Measurements from ENCODE around the gene RAB28.
A peak's percentile ranks its signal among the peaks of the same experiment; 100 is the strongest.

The RAB28 gene

DNA sequence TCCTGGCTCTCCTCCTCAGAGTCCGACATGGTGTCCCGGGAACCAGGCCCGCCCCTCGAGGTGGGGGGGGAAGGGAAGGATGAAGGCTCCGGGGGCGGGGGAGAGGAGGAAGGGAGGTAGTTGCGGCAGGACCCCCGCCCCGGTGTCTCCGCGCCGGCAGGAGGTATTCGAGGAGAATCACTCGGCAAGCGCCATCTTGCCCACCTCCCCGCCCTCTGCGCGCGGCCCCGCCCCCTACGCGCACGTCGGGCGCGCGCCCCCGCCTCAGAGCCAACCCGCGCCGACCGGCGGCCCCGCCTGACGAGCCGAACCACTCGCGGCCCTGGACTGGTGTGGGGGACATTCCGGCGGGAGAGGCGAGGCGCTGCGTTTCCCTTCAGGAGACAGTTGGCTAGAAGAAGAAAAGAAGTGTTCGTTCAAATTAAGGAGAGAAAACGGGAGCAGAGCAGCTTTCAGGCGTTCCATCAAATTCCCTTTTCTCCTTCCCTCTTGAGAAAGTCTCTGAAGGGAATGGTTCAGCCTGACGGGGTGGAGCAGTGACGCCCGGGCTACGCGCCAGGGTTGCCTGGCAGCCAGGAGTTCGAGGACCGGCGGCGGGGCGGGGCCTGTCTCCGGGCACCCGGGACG is at the start of gene RAB28:
Gene RAB28 (minus strand): TSS at position 219 of the 627 bp plus-strand sequence.
- peak; percentile 99 for DNase-seq

DNA sequence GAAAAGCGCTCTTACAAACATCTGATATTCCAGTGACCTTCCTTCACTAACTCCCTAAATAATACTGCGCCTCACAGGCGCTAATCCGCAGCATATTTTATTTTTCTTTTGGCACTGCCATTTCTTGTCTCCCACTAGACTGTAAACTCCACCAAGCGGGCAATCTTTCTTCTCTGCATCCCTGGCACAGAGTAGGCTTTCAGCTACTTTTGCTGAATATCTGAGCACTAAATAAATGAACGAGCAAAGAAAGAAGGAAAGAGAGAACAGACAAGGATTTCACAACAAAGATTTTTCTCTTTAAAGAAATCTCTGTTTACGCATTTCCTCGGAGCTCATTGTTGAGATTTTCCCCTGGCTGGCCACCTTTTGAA is 47.5 kb upstream of the RAB28 start:
- DNase-seq: no peak

DNA sequence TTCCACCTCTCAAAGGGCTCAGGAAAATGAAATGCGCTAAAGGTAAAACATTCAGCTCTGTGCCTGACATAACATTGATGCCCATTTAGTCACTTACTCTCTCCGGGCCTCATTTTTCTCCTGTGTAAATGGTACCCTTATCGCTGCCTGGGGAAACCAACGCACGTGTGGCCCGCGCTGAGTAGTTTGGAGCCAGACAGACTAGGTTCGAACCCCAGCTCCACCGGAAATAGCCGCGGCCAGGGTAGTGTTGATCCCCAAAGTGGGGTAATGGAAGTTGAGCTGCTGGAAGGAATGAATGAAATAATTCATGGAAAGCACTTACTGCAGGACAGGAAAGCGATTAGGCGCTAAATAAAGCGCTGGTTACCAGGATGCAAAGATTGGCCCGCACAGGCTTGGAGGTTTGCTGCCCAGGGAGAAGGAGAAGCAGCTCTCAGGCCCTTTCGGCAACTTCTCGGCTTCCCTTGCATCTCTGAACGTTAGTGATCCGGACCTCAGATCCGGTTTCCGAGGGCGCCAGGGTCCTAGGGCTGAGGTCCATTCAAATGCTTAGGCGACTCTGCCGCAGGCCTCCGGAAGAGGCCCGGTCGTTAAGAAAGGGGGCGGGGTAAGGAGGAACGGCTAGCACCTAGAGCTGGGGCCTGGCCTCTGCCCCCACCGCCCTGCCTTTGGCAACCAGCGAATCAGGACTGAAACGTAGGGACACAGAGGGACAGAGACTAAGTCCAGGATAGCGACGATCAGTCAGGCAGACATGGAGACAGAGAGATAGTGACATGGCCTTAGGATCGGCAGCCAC is 46.9 kb upstream of the RAB28 start:
- no peak for DNase-seq

DNA sequence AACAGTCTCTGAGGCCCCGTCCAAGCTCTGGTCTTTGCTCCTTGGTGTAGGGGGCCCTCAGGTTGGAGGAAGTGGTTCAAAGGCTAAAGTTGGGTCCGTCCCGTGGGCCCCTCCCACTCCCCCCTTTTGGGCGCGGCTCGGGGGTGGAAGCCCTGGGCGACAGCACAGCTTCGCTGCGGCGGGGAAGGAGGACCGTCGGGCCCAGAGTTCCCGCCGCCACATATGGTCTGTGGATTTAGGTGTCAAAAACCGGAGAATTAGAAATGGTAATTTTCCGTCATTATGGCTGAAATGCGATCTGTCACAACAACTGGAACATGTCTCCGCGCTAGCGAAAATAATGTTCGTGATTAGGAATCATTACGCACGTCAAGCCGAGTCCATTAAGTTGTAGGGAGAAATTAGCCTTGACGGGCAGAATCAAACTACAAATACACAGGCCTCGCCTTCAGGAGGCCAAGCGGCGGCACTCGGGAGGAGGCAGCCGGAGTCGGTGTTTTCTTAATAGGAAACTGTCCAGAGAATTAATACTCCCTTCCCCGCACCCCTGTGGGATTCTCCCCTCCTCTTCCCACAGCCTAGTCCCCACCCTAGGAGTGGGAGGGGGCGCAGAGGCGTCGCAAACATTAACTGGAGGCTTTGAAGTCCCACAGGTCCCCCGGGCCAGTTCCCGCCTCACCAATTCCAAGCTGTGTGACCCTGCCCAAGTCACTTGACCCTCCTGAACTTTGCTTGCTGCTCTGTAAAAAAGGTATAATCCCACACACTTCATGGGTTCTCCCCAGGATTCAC is 45.2 kb upstream of the RAB28 start:
- DNase-seq: no peak

DNA sequence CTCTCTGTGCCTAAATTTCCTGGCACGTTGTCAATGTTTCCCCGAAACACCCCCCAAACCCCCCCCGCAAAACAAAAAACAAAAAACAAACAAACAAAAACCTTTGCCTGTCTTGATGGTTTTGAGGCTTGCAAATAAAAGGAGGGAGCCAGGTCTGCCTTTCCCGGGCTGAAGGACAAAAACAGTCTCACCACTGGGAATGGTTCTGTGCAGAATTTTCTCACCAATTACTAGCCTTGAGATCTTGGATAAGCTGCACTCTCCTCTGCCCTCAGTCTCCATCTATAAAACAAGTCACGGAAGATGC is 44.6 kb upstream of the RAB28 start:
- DNase-seq: no peak

DNA sequence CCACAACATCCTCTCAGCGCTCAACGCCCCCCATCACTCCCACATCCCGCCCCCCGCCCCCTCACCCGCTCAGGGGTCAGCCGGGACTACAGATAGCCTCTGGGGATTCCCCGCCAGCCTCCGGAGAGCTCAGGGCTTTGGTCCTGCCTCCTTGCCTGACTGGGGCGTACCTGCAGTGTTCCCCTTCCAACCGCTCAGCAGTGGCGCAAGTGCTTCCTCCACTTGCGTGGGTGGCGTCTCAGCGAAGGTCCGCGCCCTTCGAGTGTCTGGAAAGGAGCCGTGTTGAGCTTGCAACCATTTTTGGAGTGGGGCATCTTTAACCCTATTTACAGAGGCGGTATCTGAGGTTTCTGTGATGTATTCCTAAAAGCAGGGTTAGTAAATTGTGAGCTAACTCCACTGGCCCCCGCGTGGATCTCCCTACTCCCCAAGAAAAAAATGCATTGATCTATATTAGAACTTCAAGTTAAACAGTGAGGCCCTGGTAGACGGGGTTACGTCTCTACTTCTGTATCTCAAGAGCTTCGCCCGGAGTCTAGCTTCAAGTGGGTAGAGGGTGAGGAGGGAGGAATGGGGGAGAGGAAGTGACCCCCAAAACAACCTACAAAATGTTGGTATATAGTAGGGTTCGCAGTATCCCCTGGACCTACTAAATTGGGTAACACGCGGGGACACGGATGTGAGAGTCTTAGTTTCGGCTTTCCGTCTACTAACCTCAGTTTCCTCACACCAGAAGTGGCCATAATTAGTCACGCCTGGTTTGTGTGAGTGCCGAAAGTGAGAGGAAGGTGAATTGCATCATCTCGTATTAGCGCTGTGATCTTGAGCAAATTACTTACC is 44.1 kb upstream of the RAB28 start:
- no peak for DNase-seq

DNA sequence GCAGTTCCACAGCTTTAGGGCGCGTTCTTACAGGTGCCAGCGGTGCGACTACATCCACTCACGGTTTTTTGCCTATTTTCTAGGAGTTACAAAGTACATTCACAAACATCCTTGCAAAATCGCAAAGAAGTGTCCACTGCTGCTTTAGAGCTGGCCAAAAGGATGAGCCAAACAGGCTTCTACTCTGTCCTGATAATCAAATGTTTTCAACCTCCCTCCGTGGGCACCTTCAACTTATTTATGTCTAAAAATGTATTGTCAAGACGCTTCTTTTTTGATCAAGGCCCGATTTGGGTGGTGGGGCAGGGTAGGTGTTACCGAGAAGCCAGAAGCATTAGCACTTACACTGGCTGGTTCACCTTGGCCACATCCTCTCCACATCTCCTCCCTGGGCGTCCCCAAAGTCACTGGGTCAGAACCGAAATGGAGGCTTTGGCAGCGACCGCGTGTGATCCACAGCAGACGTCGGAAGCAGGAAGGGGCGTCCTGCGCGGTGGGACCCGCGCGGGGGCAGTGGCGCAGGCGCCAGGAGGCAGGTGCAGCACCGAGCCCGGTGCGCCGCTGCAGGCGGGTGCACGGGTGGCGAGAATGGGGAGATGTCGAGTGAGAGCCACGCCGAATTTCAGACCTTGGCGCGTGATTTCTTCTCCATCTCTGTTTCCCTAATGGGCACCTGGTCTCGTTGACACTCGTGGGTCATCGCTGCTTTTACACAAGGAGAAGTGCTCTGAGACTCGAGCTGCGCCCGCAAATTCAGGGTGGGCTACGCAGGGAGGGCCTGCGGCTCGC is 43.2 kb upstream of the RAB28 start:
- DNase-seq: no peak

DNA sequence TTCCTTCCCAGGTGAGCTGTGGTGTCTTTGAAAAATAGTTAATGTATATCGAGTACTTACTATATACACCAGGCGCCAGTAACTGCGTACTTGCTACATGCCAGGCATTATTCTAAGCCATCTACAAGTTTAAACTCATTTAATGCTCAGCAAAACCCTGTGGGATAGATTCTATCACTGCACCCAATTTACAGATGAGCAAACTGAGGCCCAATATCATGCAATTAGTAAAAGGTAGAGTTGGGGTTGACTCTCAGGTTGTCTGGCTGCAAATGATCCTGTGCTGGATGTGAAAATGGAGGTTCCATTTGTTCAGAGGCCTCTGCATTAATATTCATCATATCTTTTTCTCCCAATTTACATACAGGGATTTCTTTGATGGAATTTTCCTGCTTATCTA is 42.5 kb upstream of the RAB28 start:
- DNase-seq: no peak

DNA sequence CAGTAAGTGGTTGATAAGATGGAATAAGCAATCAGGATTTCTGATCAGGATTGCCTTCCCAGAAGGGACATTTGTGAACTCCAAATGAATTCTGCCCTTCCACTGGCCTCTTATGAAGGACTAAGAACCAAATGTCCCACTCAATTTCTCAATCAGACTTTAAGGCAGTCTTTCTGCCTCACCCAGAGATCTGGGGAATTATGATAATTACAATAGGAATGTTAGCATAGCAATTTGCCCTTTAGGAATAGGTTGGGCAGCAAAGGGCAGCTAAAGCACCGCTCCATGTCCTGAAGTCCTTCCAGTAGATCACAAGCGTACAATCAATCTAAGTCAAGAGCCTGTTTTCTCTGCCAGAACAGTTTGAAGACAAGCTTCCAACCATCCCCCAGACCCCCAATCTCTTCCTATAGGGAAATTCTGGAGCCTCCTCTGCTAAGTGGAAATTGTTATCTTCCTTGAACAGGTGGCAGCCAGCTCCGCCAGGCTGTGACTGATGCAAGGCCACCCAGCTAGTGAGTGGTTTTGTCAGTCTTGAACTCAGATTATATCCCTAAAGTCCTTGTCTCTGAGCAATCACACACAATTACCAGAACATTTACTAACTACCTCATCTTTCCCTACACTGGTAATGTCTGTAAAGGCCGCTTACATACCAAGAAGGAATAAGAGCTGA is 41.6 kb upstream of the RAB28 start:
- DNase-seq: no peak

DNA sequence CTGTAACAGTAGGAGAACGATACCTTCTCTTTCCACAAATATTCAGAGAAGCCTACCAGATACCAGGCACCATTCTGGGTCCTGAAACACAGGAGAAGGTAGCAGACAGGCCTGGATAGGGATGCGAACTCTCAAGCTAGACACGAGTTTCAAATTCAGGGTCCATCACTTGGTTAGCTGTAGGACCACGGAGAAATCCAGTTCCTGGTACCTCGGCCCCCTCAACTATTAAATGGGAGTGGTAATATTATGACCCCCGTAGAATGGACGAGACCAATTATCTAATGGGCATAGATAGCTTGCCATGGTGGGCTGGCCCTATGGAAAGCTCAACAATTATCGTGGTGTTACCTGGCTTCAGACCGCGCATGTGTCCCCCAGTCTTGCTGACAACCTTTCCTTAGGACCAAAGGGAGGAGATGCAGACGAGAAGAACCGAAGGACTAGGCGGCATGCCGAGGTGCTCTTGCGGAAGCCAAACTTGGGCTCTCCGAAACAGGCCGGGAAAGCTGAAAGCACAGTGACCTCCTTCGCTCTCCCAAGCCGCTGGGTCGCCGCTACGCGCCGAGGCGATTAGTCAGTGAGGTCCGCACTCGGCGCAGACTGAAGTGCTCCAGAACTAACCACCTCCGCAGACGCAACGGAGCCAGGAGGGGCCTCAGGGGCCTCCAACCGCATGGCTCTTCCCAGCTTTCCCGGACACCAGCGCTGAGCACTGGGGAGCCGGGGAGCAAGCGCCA is 40.5 kb upstream of the RAB28 start:
- DNase-seq: no peak

DNA sequence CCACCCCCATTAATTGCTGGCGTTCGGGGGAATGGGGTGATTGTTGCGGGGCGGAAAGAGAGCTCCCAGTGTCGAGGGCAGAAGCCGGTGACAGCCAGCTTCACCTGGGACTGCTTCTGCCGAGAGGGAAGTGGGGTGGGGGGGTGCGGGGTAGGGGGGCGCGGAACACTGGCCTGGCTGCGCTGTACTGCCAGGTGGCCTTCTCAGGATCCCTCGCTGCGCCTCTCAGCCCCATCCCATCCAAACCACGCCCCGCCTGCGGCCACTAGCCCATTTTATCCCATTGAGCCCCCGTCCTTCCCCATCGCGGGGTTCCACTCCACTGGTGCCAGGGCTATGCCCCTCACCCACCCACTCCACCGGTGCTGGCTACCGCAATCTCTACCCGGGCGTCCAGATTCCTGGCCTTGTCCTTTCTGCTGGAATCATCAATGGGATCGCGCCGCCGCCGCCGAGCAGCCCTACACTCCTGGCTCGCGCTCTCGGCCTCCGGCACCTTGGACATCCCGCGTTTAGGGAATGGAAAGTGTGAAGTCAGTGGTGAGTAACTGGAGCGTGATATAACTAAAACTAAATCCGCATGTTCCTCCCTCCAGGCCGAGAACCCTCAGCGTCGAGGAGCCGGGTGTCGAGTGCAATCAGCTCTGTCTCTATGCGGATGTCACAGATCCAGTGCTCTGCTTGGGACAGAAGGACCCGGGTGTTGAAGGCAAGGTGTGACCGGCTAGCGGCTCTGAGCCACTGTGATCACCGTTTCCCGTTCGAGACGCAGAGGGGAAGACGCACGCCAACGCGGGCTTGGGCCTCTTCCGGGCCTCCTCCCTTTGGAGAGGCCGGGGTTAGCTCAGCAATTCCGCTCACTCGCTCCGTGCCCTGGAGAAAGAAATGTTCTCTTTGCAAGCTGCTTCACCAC is 39.7 kb upstream of the RAB28 start:
- DNase-seq: no peak

DNA sequence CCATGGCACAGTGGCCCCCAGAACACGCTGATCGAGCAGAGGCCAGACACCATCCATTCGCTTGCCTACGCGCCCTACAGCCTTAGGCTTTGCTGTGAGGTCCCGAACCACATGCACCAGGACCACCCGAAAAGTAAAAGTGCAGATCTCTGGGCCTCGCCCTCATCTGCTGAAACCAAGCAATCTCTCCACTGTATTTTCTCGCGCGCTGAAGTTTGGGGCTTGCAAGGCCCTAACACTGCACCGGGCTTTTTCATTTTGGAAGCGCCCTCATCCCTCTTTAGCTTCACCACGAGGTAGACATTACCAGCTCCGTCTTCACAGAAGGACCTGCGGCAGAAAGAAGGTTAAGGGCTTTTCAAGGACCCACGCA is 39.0 kb upstream of the RAB28 start:
- no peak for DNase-seq

DNA sequence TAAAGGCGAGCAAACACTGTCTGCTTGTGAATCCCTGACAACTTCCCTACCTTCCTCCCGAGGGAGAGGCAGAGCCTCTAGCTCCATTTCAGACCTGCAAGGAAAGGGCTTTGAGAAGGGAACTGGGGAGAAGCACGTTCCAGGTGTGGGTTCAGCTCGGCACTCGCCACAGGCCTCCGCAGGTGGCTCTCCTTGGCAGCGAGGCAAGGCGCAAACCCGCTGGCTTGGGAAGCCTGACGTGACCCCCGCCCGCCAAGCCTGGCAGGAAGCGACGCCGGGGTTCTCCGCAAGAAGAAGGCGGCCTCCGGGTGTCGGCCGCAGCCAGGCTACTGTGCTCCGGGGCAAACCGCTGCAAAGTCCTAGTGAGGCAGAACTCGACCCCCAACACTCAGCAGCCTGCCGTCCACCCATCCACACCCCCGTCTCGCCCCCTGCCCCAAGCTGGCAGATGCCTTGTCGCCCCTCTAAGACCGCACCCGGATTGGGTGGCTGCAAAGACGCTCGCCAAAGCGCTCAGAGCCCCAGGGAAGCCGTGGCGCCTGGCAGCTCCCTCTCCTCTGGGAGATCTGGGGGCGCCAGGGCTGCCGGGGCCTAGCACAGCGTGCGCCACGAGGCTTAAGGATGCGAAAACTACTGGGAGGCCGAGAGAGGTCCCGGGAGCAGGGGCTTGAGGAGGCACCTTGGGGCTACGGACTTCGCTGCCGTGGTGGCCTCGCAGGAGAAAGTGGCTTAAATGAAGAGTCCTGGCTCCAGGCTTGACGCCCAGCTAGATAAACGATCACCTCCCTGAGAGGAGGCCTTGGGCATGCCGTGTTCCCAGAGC is 38.4 kb upstream of the RAB28 start:
- no peak for DNase-seq

DNA sequence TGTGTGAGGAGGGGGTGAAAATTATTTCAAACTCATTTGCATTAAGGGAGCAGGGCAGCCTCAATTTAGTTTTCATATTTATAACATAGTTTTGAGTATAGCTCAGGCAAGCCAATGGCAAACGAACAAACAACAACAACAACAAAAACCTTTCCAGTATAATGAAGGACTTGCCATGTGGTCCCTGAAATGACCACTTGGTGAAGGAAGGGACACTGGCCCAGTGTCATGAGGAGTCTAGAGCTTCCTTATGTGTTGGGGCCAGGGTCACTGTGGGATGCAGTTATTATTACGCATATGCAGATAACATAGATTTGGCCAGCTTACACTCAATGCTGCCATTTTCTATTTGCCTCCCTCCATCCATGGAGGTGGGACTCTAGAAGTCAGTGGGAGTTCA is 36.9 kb upstream of the RAB28 start:
- DNase-seq: no peak

DNA sequence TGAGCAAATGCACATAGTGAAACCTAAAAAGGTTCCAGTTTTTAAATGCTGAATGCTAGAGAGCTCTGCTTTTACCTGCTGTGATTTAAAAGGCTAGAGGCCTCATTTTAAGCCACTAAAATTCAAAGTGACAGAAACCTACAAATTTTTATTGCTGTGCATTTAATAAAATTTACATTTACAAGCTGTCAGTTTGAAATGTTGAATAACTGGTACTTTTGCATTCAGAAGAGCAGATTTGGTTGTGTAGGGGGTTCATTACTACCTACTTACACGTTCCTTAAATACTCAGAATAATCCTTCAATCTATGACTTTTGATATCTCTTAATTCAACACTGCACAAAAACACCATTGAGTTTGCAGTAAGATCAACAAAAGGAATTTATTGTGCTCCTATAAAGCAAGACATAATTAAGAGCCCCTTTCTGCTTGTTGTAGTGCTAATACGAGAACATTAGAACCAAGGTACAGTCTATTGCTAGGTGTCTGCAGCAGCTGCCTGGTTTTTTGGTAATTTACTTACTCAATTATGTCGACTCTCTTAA is 32.2 kb upstream of the RAB28 start:
- no peak for DNase-seq

DNA sequence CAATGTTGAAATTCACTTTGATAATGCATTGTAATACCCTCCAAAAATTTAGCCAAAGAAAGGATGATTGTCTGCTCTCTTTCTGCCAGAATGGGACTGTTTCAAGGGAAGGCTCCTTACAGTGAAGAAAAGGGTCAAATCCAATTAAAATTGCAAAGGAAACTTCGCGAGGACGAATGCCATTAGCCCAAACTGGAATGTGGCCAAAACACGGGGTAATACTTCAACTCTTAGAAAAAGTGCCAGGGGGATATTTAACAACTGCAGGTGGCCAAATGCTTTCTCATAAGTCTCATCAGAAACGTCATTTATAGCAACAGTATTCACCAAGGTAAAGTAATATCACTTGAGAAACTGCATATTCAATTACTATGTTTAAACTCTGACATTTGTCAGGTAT is 31.1 kb upstream of the RAB28 start:
- DNase-seq: no peak

DNA sequence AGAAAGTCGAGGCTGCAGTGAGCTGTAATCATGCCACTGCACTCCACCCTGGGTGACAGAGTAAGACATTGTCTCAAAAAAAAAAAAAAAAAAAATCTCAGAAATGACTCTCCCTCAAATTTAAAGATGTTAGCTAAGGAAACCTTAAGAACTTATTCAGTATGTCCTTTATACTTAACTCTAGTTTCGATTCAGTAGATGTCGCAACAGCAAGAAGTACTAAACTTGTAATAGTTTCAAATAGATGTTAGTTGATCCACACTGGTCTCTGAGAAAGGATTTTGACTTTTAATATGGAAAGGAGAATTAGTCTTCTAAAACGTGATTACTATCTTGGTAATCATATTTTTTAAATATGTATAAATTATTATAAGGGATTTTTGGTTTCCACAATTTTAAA is 30.6 kb upstream of the RAB28 start:
- DNase-seq: no peak

DNA sequence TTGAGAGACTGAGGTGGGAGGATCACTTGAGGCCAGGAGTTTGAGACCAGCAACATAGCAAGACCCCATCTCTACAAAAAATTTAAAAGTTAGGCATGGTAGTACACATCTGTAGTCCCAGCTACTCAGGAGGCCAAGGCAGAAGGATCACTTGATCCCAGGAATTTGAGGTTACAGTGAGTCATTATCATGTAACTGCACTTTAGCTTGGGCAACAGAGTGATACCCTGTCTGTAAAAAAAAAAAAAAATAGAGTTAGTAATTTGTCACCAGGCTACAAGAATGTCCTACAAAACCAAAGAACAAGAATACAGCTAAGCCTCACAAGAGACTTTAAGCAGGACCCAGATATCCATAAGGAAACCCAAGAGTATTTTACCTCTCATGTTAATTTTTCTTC is 27.0 kb upstream of the RAB28 start:
- no peak for DNase-seq

DNA sequence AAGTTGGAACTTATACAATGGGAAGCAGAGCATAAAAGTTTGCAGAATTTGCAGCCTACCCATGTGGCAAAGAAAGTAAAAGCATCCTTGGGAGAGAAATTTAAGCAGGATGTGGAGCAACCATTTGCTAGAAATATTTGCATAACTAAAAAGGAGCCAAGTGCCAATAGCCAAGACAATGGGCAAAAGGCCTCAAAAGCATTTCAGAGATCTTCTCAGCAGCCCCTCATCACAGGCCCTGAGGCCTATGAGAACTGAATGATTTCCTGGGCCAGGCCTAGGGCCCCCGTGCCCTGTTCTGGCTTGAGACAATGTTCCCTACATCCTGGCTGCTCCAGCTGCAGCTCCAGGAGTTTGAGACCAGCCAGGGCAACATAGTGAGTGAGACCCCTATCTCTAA is 25.3 kb upstream of the RAB28 start:
- no peak for DNase-seq
